ENCODE measurements around the gene DYNLL2.
"Not testable (repeated sequence)": the region's sequence is repeated elsewhere in the genome, so short reads cannot be mapped to it uniquely, and the experiment has no call there.

DYNLL2 gene

GRCh38 chr17:58088624-58089023 lies 5.4 kb downstream of the DYNLL2 start:
- Histone ChIP-seq H3K27me3 (ENCODE audit: insufficient read depth, low read length) (no peaks in the 10 kb centered on the region), H3K4me1 (ENCODE audit: control insufficient read depth, insufficient read depth, low read length, unreplicated experiment) (peaks cover 17% of the 10 kb centered on the region), H2AFZ (ENCODE audit: low read length, unreplicated experiment) (no peak overlapping the region), H3K79me2 (ENCODE audit: control insufficient read depth, insufficient read depth, low read length, unreplicated experiment) (peaks cover 52% of the 10 kb centered on the region), H3K36me3 (ENCODE audit: insufficient read depth, low read length) (peaks cover 26% of the 10 kb centered on the region), H3K27ac (ENCODE audit: low read depth, low read length) (no peak overlapping the region), H3K4me3 (ENCODE audit: low read depth, low read length) (no peak overlapping the region)

- Histone ChIP-seq H3K36me3 (ENCODE audit: insufficient read depth, low read length) (peaks cover 26% of the 10 kb centered on the region), H2AFZ (ENCODE audit: low read length, unreplicated experiment) (no peak overlapping the region), H3K4me1 (ENCODE audit: control insufficient read depth, insufficient read depth, low read length, unreplicated experiment) (peaks cover 17% of the 10 kb centered on the region), H3K4me3 (ENCODE audit: low read depth, low read length) (no peak overlapping the region), H3K27ac (ENCODE audit: low read depth, low read length) (no peak overlapping the region), H3K27me3 (ENCODE audit: insufficient read depth, low read length) (no peaks in the 10 kb centered on the region), H3K79me2 (ENCODE audit: control insufficient read depth, insufficient read depth, low read length, unreplicated experiment) (peaks cover 48% of the 10 kb centered on the region)
Measured at GRCh38 chr17:58089111-58089510, 5.9 kb downstream of the DYNLL2 start.

DNA sequence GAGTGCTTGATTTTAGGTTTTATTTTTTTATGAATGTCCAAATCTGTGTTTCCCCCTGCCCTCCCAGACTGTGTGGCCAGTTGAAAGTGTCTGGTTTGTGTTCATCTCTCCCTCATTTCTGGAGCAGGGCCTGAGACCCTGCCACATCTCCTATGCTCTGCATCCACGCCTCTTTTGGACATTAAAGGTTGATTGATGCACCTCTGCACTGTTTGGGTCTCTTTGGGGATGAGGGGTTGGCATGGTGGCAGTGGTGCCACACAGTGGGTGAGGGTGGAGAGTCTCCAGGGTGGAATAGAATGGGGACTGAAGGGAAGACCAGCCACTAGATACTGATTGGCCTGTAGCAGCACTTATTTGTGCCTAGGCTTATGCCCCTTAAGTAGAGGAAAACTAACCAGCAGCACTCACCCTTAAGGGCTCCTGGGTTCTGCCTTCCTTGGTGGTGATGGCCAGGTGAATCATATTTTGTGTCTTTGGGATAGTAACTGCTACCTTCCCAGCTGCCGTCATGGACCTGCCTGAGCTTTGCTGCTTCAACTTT lies 7.9 kb downstream of the DYNLL2 start:
- H3K79me2 ChIP-seq (ENCODE audit: control insufficient read depth, insufficient read depth, low read length, unreplicated experiment) = peaks cover 28% of the 10 kb centered on the region
- H3K36me3 ChIP-seq (ENCODE audit: insufficient read depth, low read length) = peaks cover 26% of the 10 kb centered on the region
- no peak overlapping the region for H2AFZ ChIP-seq (ENCODE audit: low read length, unreplicated experiment)
- no peaks in the 10 kb centered on the region for H3K27me3 ChIP-seq (ENCODE audit: insufficient read depth, low read length)
- H3K4me1 ChIP-seq (ENCODE audit: control insufficient read depth, insufficient read depth, low read length, unreplicated experiment) = peaks cover under 1% of the 10 kb centered on the region
- H3K4me3 ChIP-seq (ENCODE audit: low read depth, low read length) = no peak overlapping the region
- no peak overlapping the region for H3K27ac ChIP-seq (ENCODE audit: low read depth, low read length)

DNA sequence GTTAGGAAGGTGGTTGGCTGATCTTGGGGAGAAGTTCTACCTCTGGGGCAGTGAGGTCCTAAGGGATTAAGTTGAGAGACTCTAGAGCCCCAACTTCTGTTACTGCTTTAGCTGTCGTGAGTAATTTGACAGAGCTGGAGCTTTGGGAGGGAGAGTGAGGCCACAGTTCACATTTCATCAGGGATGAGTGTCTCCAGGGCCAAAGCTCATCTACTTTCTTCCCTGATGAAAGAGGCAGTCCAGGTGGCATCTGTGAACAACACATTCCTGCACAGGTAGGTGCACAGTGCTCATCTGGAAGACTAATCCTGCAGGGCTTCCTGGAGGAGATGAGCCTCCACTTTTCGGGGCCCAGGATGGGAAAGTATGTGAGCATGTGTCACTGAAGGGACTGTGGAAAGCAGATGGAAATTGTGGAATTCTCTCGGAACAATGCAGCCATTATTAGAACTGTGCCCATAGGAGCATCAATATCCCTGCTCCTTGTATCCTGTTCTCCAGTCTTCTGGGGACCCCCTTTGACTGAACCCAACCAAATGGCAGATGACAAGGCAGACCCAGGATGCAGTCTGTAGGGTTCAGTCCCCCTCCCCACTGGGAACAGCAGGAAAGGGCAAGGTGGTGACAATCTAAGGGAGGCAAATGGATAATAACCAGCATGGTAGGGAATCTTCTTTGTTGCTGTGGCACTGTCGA lies 9.0 kb downstream of the DYNLL2 start:
- Histone ChIP-seq H2AFZ (ENCODE audit: low read length, unreplicated experiment) (no peak overlapping the region), H3K4me1 (ENCODE audit: control insufficient read depth, insufficient read depth, low read length, unreplicated experiment) (no peaks in the 10 kb centered on the region), H3K27me3 (ENCODE audit: insufficient read depth, low read length) (no peaks in the 10 kb centered on the region), H3K27ac (ENCODE audit: low read depth, low read length) (no peak overlapping the region), H3K36me3 (ENCODE audit: insufficient read depth, low read length) (peaks cover 17% of the 10 kb centered on the region), H3K79me2 (ENCODE audit: control insufficient read depth, insufficient read depth, low read length, unreplicated experiment) (peaks cover 16% of the 10 kb centered on the region), H3K4me3 (ENCODE audit: low read depth, low read length) (no peak overlapping the region)

DNA sequence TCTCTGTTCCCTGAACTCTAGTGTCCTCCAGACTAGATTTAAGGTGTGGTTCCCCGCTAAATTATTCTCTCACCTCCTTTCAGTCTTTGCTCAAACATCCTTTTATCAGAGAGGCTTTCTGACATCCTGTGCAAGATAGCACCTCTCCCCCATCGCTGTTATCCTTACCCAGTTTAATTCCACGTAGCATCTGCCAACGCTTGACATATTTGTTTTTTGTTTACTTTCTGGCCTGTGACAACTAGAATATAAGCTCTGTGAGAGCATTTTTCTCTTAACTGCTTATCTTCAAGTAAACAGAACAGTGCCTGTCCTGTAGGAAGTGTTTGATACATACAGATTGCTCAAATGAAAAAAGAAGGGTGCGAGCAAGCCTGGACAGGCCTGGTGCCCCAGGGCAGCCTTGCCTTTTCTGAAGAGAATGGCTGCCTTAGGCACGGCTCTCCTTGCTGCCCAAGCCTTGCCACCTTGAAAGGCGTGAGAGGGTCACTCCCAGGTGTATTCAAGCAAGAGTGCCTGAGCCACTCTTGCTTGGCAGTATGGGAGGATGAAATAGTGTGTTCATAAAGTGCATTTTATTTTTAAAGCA lies 9.7 kb downstream of the DYNLL2 start:
- Histone ChIP-seq H2AFZ (ENCODE audit: low read length, unreplicated experiment) (no peak overlapping the region), H3K27me3 (ENCODE audit: insufficient read depth, low read length) (no peaks in the 10 kb centered on the region), H3K36me3 (ENCODE audit: insufficient read depth, low read length) (peaks cover 17% of the 10 kb centered on the region), H3K4me1 (ENCODE audit: control insufficient read depth, insufficient read depth, low read length, unreplicated experiment) (no peaks in the 10 kb centered on the region), H3K27ac (ENCODE audit: low read depth, low read length) (no peak overlapping the region), H3K79me2 (ENCODE audit: control insufficient read depth, insufficient read depth, low read length, unreplicated experiment) (peaks cover 10% of the 10 kb centered on the region), H3K4me3 (ENCODE audit: low read depth, low read length) (no peak overlapping the region)

DNA sequence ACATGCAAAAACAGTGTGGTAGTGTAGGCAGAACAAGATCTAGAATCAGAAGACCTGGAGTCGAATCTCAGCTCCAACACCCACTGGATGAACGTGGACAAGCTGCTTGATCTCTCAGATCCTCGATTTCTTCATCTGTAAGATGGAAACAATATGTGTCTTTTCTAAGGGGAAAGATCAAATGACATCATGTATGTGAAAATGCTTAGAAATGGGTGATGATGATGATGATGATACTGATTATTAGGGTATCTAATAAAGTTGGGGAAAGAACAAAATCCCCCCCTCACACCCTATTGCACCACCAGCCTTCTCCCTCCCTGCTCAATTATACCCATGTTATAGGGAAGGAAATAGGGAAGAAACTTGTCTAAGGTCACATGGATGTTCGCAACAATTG lies 10.9 kb downstream of the DYNLL2 start:
- Histone ChIP-seq H3K79me2 (ENCODE audit: control insufficient read depth, insufficient read depth, low read length, unreplicated experiment) (no peaks in the 10 kb centered on the region), H3K4me1 (ENCODE audit: control insufficient read depth, insufficient read depth, low read length, unreplicated experiment) (no peaks in the 10 kb centered on the region), H3K4me3 (ENCODE audit: low read depth, low read length) (no peak overlapping the region), H3K27ac (ENCODE audit: low read depth, low read length) (no peak overlapping the region), H3K27me3 (ENCODE audit: insufficient read depth, low read length) (no peaks in the 10 kb centered on the region), H3K36me3 (ENCODE audit: insufficient read depth, low read length) (peaks cover 17% of the 10 kb centered on the region), H2AFZ (ENCODE audit: low read length, unreplicated experiment) (no peak overlapping the region)

GRCh38 chr17:58096892-58097291 lies 13.7 kb downstream of the DYNLL2 start:
- Histone ChIP-seq H3K36me3 (ENCODE audit: insufficient read depth, low read length) (peaks cover 3% of the 10 kb centered on the region), H3K27me3 (ENCODE audit: insufficient read depth, low read length) (no peaks in the 10 kb centered on the region), H3K4me1 (ENCODE audit: control insufficient read depth, insufficient read depth, low read length, unreplicated experiment) (no peaks in the 10 kb centered on the region), H3K4me3 (ENCODE audit: low read depth, low read length) (no peak overlapping the region), H2AFZ (ENCODE audit: low read length, unreplicated experiment) (no peak overlapping the region), H3K79me2 (ENCODE audit: control insufficient read depth, insufficient read depth, low read length, unreplicated experiment) (no peaks in the 10 kb centered on the region), H3K27ac (ENCODE audit: low read depth, low read length) (no peak overlapping the region)

DNA sequence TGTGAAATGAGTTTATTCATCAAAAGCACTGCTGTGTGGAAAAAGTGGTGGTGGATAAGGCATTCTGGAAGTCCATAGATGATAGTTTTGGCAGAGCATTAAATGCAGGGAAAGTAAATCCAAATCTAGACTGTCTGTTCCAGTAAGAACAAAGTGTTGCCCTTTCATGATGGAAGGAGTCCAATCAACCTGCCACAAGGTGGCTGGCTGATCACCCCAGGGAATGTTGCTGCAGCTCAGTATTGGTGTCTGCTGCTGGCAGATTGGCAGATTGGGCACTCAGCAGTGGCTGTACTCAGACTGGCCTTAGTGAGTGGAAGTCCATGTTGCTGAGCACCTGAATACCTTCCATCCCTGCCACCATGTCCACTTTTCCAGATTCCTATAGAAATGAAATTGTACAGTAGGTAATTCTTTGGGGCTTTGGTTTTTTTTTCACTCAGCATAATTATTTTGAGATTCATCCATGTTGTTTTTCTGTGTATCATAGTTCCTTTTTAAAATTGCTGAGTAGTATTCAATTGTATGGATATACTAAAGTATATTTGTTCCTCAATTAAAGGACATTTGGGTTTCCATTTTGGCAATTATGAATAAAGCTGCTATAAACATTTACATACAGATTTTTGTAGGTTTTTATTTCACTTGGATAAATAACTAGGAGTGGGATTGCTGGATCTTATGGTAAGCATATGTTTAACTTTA lies 14.3 kb downstream of the DYNLL2 start:
- Histone ChIP-seq H3K4me1 (ENCODE audit: control insufficient read depth, insufficient read depth, low read length, unreplicated experiment) (no peaks in the 10 kb centered on the region), H2AFZ (ENCODE audit: low read length, unreplicated experiment) (no peak overlapping the region), H3K79me2 (ENCODE audit: control insufficient read depth, insufficient read depth, low read length, unreplicated experiment) (no peaks in the 10 kb centered on the region), H3K4me3 (ENCODE audit: low read depth, low read length) (no peak overlapping the region), H3K27ac (ENCODE audit: low read depth, low read length) (no peak overlapping the region), H3K27me3 (ENCODE audit: insufficient read depth, low read length) (peaks cover 3% of the 10 kb centered on the region; the same call in 1 of the 2 replicates), H3K36me3 (ENCODE audit: insufficient read depth, low read length) (no peaks in the 10 kb centered on the region)

DNA sequence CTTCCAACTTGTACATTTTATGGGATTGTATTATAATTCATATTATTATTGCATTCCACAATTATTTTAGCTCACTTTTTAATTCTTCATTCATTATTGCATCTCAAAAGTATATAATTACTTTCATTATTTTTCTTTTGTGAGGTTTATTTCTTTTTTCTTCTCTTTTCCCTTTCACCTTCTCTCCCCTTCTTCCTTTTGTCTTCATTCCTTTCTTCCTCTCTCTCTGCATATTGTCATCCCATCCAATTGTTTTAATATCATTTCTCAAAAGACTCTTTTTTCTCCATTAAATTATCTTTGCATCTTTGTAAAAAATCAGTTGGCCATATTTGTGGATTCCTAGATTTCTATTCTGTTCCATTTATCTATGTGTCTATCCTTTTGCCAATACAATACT lies 17.3 kb downstream of the DYNLL2 start:
- H3K27ac ChIP-seq (ENCODE audit: low read depth, low read length) = no peak overlapping the region
- no peak overlapping the region for H2AFZ ChIP-seq (ENCODE audit: low read length, unreplicated experiment)
- no peaks in the 10 kb centered on the region for H3K4me1 ChIP-seq (ENCODE audit: control insufficient read depth, insufficient read depth, low read length, unreplicated experiment)
- peaks cover 4% of the 10 kb centered on the region; the same call in 1 of the 2 replicates for H3K27me3 ChIP-seq (ENCODE audit: insufficient read depth, low read length)
- H3K4me3 ChIP-seq (ENCODE audit: low read depth, low read length) = no peak overlapping the region
- H3K79me2 ChIP-seq (ENCODE audit: control insufficient read depth, insufficient read depth, low read length, unreplicated experiment) = no peaks in the 10 kb centered on the region
- no peaks in the 10 kb centered on the region for H3K36me3 ChIP-seq (ENCODE audit: insufficient read depth, low read length)

GRCh38 chr17:58101898-58102297 lies 18.7 kb downstream of the DYNLL2 start:
- not testable (repeated sequence) for H3K4me3 ChIP-seq (ENCODE audit: low read depth, low read length); H3K36me3 ChIP-seq (ENCODE audit: insufficient read depth, low read length); H3K4me1 ChIP-seq (ENCODE audit: control insufficient read depth, insufficient read depth, low read length, unreplicated experiment); H3K79me2 ChIP-seq (ENCODE audit: control insufficient read depth, insufficient read depth, low read length, unreplicated experiment); H2AFZ ChIP-seq (ENCODE audit: low read length, unreplicated experiment); H3K27me3 ChIP-seq (ENCODE audit: insufficient read depth, low read length); H3K27ac ChIP-seq (ENCODE audit: low read depth, low read length)

Measured in ACC112 (cell line).